ENCODE results near the gene DOCK1. TPM values are rescaled to one million over a fixed set of nuclear protein-coding genes. Genes with fewer than 3 reads are reported as not detected.

The DOCK1 gene
- total RNA-seq, 1 donor from 2014 or later = 74.8 TPM

DNA sequence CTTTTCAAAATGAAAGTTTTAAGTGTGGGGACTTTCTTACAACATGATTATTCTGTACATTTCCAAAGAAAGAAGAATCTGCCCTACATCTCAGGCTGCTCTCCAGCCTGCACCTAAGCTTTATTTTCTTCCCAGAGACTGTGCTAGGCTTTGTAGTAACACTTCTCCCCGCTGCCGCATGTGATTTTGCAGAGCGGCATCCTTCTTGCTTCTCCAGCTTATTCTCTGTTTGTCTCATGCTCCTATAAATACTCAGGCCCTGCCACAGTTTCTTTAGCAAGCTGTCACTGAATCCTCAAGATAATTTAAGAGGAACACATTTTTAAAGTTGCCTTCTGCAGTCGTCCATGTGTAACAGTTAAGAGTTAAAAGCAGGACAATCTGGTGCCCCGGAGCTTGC is 237.6 kb downstream of the DOCK1 start:
- no peaks in the 10 kb centered on the region for H3K27me3 Mint-ChIP-seq (ENCODE audit: low read depth)
- H3K4me3 Mint-ChIP-seq = no peak overlapping the region
- no peak for DNase-seq (ENCODE audit: low spot score in 2 of 2, unreplicated experiment in 2 of 2)
- no peak overlapping the region for H3K27ac Mint-ChIP-seq
- TF ChIP-seq, protein P1, sequence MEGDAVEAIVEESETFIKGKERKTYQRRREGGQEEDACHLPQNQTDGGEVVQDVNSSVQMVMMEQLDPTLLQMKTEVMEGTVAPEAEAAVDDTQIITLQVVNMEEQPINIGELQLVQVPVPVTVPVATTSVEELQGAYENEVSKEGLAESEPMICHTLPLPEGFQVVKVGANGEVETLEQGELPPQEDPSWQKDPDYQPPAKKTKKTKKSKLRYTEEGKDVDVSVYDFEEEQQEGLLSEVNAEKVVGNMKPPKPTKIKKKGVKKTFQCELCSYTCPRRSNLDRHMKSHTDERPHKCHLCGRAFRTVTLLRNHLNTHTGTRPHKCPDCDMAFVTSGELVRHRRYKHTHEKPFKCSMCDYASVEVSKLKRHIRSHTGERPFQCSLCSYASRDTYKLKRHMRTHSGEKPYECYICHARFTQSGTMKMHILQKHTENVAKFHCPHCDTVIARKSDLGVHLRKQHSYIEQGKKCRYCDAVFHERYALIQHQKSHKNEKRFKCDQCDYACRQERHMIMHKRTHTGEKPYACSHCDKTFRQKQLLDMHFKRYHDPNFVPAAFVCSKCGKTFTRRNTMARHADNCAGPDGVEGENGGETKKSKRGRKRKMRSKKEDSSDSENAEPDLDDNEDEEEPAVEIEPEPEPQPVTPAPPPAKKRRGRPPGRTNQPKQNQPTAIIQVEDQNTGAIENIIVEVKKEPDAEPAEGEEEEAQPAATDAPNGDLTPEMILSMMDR (IDR thresholded peaks at IDR 0.05; ENCODE audit: unreplicated experiment) = no peak
- peaks cover 4% of the 10 kb centered on the region for H3K36me3 Mint-ChIP-seq
- H3K9me3 Mint-ChIP-seq = no peaks in the 10 kb centered on the region
- H3K4me1 Mint-ChIP-seq = no peaks in the 10 kb centered on the region

DNA sequence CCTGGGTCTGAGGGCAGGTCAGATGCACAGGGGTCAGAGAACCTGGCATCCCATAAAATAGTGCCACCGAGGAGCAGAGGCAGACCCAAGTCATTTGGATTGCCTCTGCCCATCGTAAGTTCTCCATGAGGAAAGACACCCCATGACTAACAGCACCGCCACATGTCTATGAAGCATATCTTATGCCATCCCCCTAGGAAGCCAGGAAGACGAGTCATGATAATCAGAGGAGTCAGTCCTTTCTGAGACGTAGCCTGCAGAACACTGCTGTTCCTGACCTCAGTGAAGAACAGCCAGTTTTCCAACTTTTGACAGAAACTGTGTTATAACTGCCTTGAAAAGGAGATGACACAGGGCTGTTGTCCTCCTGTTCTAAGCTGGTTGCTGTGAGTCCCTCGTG is 239.9 kb downstream of the DOCK1 start:
- H3K9me3 Mint-ChIP-seq = no peaks in the 10 kb centered on the region
- TF ChIP-seq, protein P1 (IDR thresholded peaks at IDR 0.05; ENCODE audit: unreplicated experiment) = no peak
- H3K4me1 Mint-ChIP-seq = peaks cover 5% of the 10 kb centered on the region
- H3K27me3 Mint-ChIP-seq (ENCODE audit: low read depth) = no peaks in the 10 kb centered on the region
- no peak overlapping the region for H3K27ac Mint-ChIP-seq
- no peak for DNase-seq (ENCODE audit: low spot score in 2 of 2, unreplicated experiment in 2 of 2)
- H3K36me3 Mint-ChIP-seq = no peaks in the 10 kb centered on the region
- no peak overlapping the region for H3K4me3 Mint-ChIP-seq

DNA sequence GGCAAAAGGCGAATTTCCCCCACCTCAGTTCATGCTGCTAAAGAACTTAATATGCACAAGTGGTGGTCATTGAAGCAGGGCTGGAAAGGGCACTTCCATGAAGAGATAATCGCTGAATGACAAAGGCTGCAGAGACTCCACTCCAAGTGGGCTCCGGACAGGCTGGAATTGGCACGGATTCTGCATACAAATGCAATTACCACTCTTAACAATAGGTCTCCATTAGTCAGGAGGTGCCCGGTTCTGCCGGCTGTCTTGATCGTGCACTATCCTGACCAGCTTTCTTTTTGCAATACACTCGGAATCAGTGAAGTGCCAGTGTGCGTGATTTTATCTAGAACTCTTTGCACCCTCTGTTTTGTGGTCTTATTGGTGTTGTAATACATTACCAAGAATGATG is 241.4 kb downstream of the DOCK1 start:
- TF ChIP-seq, protein P1 (IDR thresholded peaks at IDR 0.05; ENCODE audit: unreplicated experiment) = no peak
- Mint-ChIP-seq H3K27me3 (ENCODE audit: low read depth) (no peaks in the 10 kb centered on the region), H3K4me3 (no peak overlapping the region), H3K9me3 (no peaks in the 10 kb centered on the region), H3K27ac (no peak overlapping the region), H3K4me1 (peaks cover 5% of the 10 kb centered on the region), H3K36me3 (no peaks in the 10 kb centered on the region)
- no peak for DNase-seq (ENCODE audit: low spot score in 2 of 2, unreplicated experiment in 2 of 2)

DNA sequence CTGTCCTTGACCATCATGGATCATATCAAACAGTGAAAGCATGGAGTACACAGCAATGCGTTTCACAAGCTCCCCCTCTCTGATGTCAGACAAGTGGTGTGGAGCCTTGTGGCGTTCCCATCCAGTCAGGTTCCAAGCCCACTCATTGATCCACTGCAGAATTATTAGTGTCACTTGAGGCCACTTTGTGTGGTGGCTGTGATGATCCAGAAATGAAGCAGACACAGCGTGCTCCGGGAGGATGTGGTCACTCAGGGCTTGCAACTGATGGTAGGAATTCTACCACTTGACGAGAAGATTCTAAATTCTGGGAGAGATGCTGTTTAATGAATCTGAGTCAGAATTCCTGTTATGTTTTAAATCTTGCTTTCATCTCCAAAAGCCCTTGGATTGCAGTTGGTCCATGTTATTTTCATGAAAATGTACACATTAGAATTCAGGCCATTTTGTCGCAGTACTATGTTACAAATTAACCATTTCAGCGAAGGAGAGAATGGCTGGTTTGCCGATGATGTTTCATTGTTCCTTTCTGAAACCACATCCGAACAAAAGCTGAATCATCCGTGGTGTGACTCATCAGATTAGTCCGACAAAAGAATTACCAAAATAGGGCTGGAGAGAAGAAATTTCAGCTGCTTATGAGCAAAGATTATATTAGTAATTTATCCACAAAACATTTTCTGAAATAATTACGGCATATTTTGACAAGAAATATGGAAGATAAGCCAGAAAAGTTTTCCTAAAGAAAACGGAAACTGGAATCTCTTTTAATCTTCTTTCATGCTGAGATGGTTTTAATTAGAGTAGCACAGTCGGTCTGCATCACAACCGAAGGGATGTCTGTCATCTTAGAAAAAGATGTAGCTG is 243.1 kb downstream of the DOCK1 start:
- no peak for DNase-seq (ENCODE audit: low spot score in 2 of 2, unreplicated experiment in 2 of 2)
- Mint-ChIP-seq H3K4me3 (no peak overlapping the region), H3K36me3 (no peaks in the 10 kb centered on the region), H3K9me3 (no peaks in the 10 kb centered on the region), H3K4me1 (peaks cover 5% of the 10 kb centered on the region), H3K27ac (no peak overlapping the region), H3K27me3 (ENCODE audit: low read depth) (no peaks in the 10 kb centered on the region)
- TF ChIP-seq, protein P1 (IDR thresholded peaks at IDR 0.05; ENCODE audit: unreplicated experiment) = no peak

DNA sequence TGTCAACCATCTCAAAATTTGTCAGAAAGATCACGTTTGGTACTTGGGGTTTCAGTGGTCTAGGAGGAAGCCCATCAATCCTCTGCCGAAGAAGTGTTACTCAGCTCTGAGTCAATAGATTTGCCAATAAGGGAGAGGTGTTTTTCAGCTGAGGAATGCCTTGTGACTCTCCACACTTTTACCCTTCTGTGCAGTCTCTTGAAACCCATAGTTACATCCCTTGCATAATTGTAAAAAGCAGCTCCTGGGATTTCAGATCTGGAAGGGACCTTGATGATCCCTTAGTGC is 243.6 kb downstream of the DOCK1 start:
- no peaks in the 10 kb centered on the region for H3K36me3 Mint-ChIP-seq
- peaks cover 5% of the 10 kb centered on the region for H3K4me1 Mint-ChIP-seq
- no peaks in the 10 kb centered on the region for H3K27me3 Mint-ChIP-seq (ENCODE audit: low read depth)
- DNase-seq (ENCODE audit: low spot score in 2 of 2, unreplicated experiment in 2 of 2) = no peak
- no peak overlapping the region for H3K4me3 Mint-ChIP-seq
- H3K27ac Mint-ChIP-seq = no peak overlapping the region
- no peaks in the 10 kb centered on the region for H3K9me3 Mint-ChIP-seq
- TF ChIP-seq, protein P1 (IDR thresholded peaks at IDR 0.05; ENCODE audit: unreplicated experiment) = no peak

All from mesothelial cell of epicardium (in vitro differentiated cells).